Measurements from ENCODE around the gene VAT1L. TPM values are rescaled to one million over a fixed set of nuclear protein-coding genes. Genes with fewer than 3 reads are reported as not detected.

Gene VAT1L
- total and polyA plus RNA-seq, 4 donors = 0.17 to 0.98 (median 0.26) TPM

- Histone ChIP-seq H3K27me3 (ENCODE audit: control insufficient read depth in 4 of 4, insufficient read depth in 4 of 4, low read length in 3 of 4) (no peaks in the 10 kb centered on the region), H3K4me3 (ENCODE audit: low read depth in 1 of 3, low read length in 3 of 3) (no peak overlapping the region), H3K9ac (ENCODE audit: low read depth in 1 of 2, low read length in 2 of 2) (no peak overlapping the region), H3K27ac (ENCODE audit: low read depth in 1 of 2, low read length in 2 of 2) (no peak overlapping the region), H3K4me1 (ENCODE audit: control insufficient read depth in 4 of 4, insufficient read depth in 4 of 4, low read length in 3 of 4) (peaks cover 0 to 7% (median 0%) of the 10 kb centered on the region in 4 donors), H3K36me3 (ENCODE audit: control insufficient read depth in 4 of 4, insufficient read depth in 3 of 4, low read depth in 1 of 4, low read length in 3 of 4) (no peaks in the 10 kb centered on the region), H3K9me3 (ENCODE audit: control insufficient read depth in 4 of 4, low read length in 3 of 4) (no peaks in the 10 kb centered on the region)
- TF ChIP-seq YY1 (IDR thresholded peaks at IDR 0.05) (no peak), EGR1 (IDR thresholded peaks at IDR 0.05; ENCODE audit: low read depth in 2 of 2) (no peak), JUND (IDR thresholded peaks at IDR 0.05) (no peak), FOXA1 (IDR thresholded peaks at IDR 0.05) (no peak), REST (IDR thresholded peaks at IDR 0.05) (no peak), FOXA2 (IDR thresholded peaks at IDR 0.05) (no peak), TAF1 (conservative IDR thresholded peaks at IDR 0.05) (no peak), RXRA (IDR thresholded peaks at IDR 0.05) (no peak), GABPA (IDR thresholded peaks at IDR 0.05 in 1 of 2, conservative IDR thresholded peaks at IDR 0.05 in 1 of 2) (no peak), SP1 (IDR thresholded peaks at IDR 0.05) (no peak), ATF3 (IDR thresholded peaks at IDR 0.05) (no peak), CTCF (IDR thresholded peaks at IDR 0.05; ENCODE audit: low read depth, low read length, missing input control) (no peak), HNF4A (conservative IDR thresholded peaks at IDR 0.05) (no peak), NR2F2 (IDR thresholded peaks at IDR 0.05) (no peak), HNF4G (IDR thresholded peaks at IDR 0.05) (no peak), RAD21 (IDR thresholded peaks at IDR 0.05) (no peak)
- TF ChIP-seq, protein P1, sequence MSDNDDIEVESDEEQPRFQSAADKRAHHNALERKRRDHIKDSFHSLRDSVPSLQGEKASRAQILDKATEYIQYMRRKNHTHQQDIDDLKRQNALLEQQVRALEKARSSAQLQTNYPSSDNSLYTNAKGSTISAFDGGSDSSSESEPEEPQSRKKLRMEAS (IDR thresholded peaks at IDR 0.05) = no peak
- TF ChIP-seq, protein P2, sequence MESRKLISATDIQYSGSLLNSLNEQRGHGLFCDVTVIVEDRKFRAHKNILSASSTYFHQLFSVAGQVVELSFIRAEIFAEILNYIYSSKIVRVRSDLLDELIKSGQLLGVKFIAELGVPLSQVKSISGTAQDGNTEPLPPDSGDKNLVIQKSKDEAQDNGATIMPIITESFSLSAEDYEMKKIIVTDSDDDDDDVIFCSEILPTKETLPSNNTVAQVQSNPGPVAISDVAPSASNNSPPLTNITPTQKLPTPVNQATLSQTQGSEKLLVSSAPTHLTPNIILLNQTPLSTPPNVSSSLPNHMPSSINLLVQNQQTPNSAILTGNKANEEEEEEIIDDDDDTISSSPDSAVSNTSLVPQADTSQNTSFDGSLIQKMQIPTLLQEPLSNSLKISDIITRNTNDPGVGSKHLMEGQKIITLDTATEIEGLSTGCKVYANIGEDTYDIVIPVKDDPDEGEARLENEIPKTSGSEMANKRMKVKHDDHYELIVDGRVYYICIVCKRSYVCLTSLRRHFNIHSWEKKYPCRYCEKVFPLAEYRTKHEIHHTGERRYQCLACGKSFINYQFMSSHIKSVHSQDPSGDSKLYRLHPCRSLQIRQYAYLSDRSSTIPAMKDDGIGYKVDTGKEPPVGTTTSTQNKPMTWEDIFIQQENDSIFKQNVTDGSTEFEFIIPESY (IDR thresholded peaks at IDR 0.05) = no peak
- WGBS = 87% methylated on average over 7 of the region's 7 CpGs
- no peak for DNase-seq (ENCODE audit: low spot score)
These were observed 50.4 kb downstream of the VAT1L start for GRCh38 chr16:77838597-77839255.
